WTC11 (cell line): ENCODE data around the gene RPS6KA2. TPM values are rescaled to one million over a fixed set of nuclear protein-coding genes. Genes with fewer than 3 reads are reported as not detected.

ENCODE experiments used
- ATAC-seq: fragments of 200-7000 bp; cut with Tn5 transposase; 2 replicates; pipeline ENCODE4 v1.10.0; 2021; ENCODE audit warnings: mild to moderate bottlenecking, moderate library complexity
- CTCF ChIA-PET: fragments of 300-600 bp; sonication (Branson Sonifier 250); formaldehyde crosslinking; loops from one replicate; lab custom pipeline; 2021; ENCODE audit warnings: antibody characterized with exemption; lab: Charles Lee
- POLR2A ChIA-PET: fragments of 350-600 bp; sonication (Branson Sonifier 250); formaldehyde crosslinking; loops from one replicate; lab custom pipeline; 2021; ENCODE audit warnings: antibody characterized with exemption; lab: Charles Lee
- DNase-seq: peaks from one replicate; pipeline ENCODE4 v3.0.0; 2021; ENCODE audit warnings: low spot score
- H3K27ac Mint-ChIP-seq: 2 replicates; pipeline ENCODE4 v1.8.0; 2021; ENCODE audit warnings: mixed read lengths
- H3K27me3 Mint-ChIP-seq: 2 replicates; pipeline ENCODE4 v1.8.0; 2021; ENCODE audit warnings: low read depth, mild to moderate bottlenecking, moderate library complexity, mixed read lengths
- H3K36me3 Mint-ChIP-seq: 2 replicates; pipeline ENCODE4 v1.8.0; 2021; ENCODE audit warnings: mixed read lengths
- H3K4me1 Mint-ChIP-seq: 2 replicates; pipeline ENCODE4 v1.8.0; 2022; ENCODE audit warnings: mixed read lengths
- H3K4me3 Mint-ChIP-seq: 2 replicates; pipeline ENCODE4 v1.8.0; 2021; ENCODE audit warnings: mild to moderate bottlenecking, moderate library complexity, mixed read lengths
- H3K9me3 Mint-ChIP-seq: 2 replicates; pipeline ENCODE4 v1.8.0; 2021; ENCODE audit warnings: mixed read lengths
- CBFB ChIP-seq: sonication (generic); formaldehyde crosslinking; IDR thresholded peaks from 2 replicates; pipeline ENCODE4 v1.8.1; 2022; ENCODE audit warnings: mild to moderate bottlenecking, low read depth, missing genetic modification reagents
- CDX4 ChIP-seq: fragments of 250-450 bp; sonication (Bioruptor Pico); IDR thresholded peaks from 2 replicates; pipeline ENCODE4 v1.9.0; 2021; ENCODE audit warnings: moderate library complexity, mild to moderate bottlenecking, inconsistent platforms, borderline replicate concordance
- CREB1 ChIP-seq: sonication (generic); formaldehyde crosslinking; IDR thresholded peaks from 2 replicates; pipeline ENCODE4 v1.8.0; 2023; ENCODE audit warnings: mild to moderate bottlenecking, missing genetic modification reagents
- CREM ChIP-seq: sonication (generic); formaldehyde crosslinking; IDR thresholded peaks from 2 replicates; pipeline ENCODE4 v1.8.1; 2022; ENCODE audit warnings: mild to moderate bottlenecking, missing genetic modification reagents, moderate library complexity
- E2F1 ChIP-seq: sonication (generic); formaldehyde crosslinking; IDR thresholded peaks from 2 replicates; pipeline ENCODE4 v1.8.0; 2022; ENCODE audit warnings: mild to moderate bottlenecking, missing genetic modification reagents
- E2F5 ChIP-seq: sonication (generic); formaldehyde crosslinking; IDR thresholded peaks from 2 replicates; pipeline ENCODE4 v1.8.1; 2022; ENCODE audit warnings: mild to moderate bottlenecking, moderate library complexity, missing genetic modification reagents
- ESRRA ChIP-seq: sonication (generic); formaldehyde crosslinking; IDR thresholded peaks from 2 replicates; pipeline ENCODE4 v1.8.1; 2022; ENCODE audit warnings: mild to moderate bottlenecking, missing genetic modification reagents, borderline replicate concordance
- ETV6 ChIP-seq: sonication (generic); formaldehyde crosslinking; IDR thresholded peaks from 2 replicates; pipeline ENCODE4 v1.8.1; 2022; ENCODE audit warnings: mild to moderate bottlenecking, missing genetic modification reagents
- GABPB1 ChIP-seq: sonication (generic); formaldehyde crosslinking; IDR thresholded peaks from 2 replicates; pipeline ENCODE4 v1.8.1; 2023; ENCODE audit warnings: mild to moderate bottlenecking, missing genetic modification reagents
- IRF2 ChIP-seq: sonication (generic); formaldehyde crosslinking; IDR thresholded peaks from 2 replicates; pipeline ENCODE4 v1.8.0; 2022; ENCODE audit warnings: low read depth, missing genetic modification reagents, borderline replicate concordance
- NFE2L1 ChIP-seq: sonication (generic); formaldehyde crosslinking; IDR thresholded peaks from 2 replicates; pipeline ENCODE4 v1.8.1; 2023; ENCODE audit warnings: missing genetic modification reagents
- RORB ChIP-seq: fragments of 250-450 bp; sonication (Bioruptor Pico); IDR thresholded peaks from 2 replicates; pipeline ENCODE4 v1.9.0; 2021; ENCODE audit warnings: mild to moderate bottlenecking
- SMAD3 ChIP-seq: sonication (generic); formaldehyde crosslinking; IDR thresholded peaks from 2 replicates; pipeline ENCODE4 v1.8.0; 2022; ENCODE audit warnings: missing genetic modification reagents, mild to moderate bottlenecking, borderline replicate concordance
- STAT6 ChIP-seq: sonication (generic); formaldehyde crosslinking; conservative IDR thresholded peaks from 2 replicates; pipeline ENCODE4 v1.8.1; 2023; ENCODE audit warnings: mild to moderate bottlenecking, low read depth, missing genetic modification reagents, moderate library complexity
- TCF7 ChIP-seq: sonication (generic); formaldehyde crosslinking; IDR thresholded peaks from 2 replicates; pipeline ENCODE4 v1.8.0; 2022; ENCODE audit warnings: mild to moderate bottlenecking, low read depth, missing genetic modification reagents, moderate library complexity
- TEAD4 ChIP-seq: sonication (generic); formaldehyde crosslinking; IDR thresholded peaks from 2 replicates; pipeline ENCODE4 v1.8.0; 2022; ENCODE audit warnings: mild to moderate bottlenecking, missing genetic modification reagents
- ZNF121 ChIP-seq: sonication (generic); formaldehyde crosslinking; IDR thresholded peaks from 2 replicates; pipeline ENCODE4 v1.8.0; 2023; ENCODE audit warnings: missing genetic modification reagents
- ZNF138 ChIP-seq: sonication (generic); formaldehyde crosslinking; conservative IDR thresholded peaks from 2 replicates; pipeline ENCODE4 v1.8.1; 2022; ENCODE audit warnings: mild to moderate bottlenecking, moderate library complexity, missing genetic modification reagents
- ZNF219 ChIP-seq: sonication (generic); formaldehyde crosslinking; IDR thresholded peaks from 2 replicates; pipeline ENCODE4 v1.8.0; 2023; ENCODE audit warnings: missing genetic modification reagents, mild to moderate bottlenecking, borderline replicate concordance
- ZNF263 ChIP-seq: sonication (generic); formaldehyde crosslinking; IDR thresholded peaks from 2 replicates; pipeline ENCODE4 v1.8.1; 2022; ENCODE audit warnings: low read depth, mild to moderate bottlenecking, moderate library complexity, missing genetic modification reagents
- ZNF396 ChIP-seq: fragments of 250-450 bp; sonication (Bioruptor Pico); IDR thresholded peaks from 2 replicates; pipeline ENCODE4 v1.8.0; 2021; ENCODE audit warnings: mild to moderate bottlenecking, moderate library complexity, borderline replicate concordance
- ZNF416 ChIP-seq: fragments of 250-450 bp; sonication (Bioruptor Pico); IDR thresholded peaks from 2 replicates; pipeline ENCODE4 v1.9.0; 2021; ENCODE audit warnings: mild to moderate bottlenecking, inconsistent platforms
- ZNF425 ChIP-seq: fragments of 250-450 bp; sonication (Bioruptor Pico); conservative IDR thresholded peaks from 2 replicates; pipeline ENCODE4 v1.9.0; 2021; ENCODE audit warnings: mild to moderate bottlenecking
- total RNA-seq: library from RNA; stranded (reverse); gene quantifications from 3 replicates; pipeline ENCODE4 v1.2.3, GENCODE V29; 2021

The RPS6KA2 gene
- total RNA-seq, 1 experiment from 2014 or later: 24.2 TPM

- ChIA-PET CTCF (no interaction called here), POLR2A (no interaction called here)
- H3K4me3 Mint-ChIP-seq: no peak overlapping the region
- peaks cover 30% of the 10 kb centered on the region for H3K36me3 Mint-ChIP-seq
- ATAC-seq (no peak), DNase-seq (no peak)
- no peaks in the 10 kb centered on the region for H3K4me1 Mint-ChIP-seq
- H3K27ac Mint-ChIP-seq: no peak overlapping the region
- peaks cover 17% of the 10 kb centered on the region for H3K9me3 Mint-ChIP-seq
- TF ChIP-seq TEAD4 (CRISPR knock-in tag) (no peak), CDX4 (CRISPR knock-in tag) (no peak), CBFB (CRISPR knock-in tag) (no peak)
- no peaks in the 10 kb centered on the region for H3K27me3 Mint-ChIP-seq
Observed at GRCh38 chr6:166453651-166454050, 173.4 kb downstream of the RPS6KA2 start.

GRCh38 chr6:166450167-166450873 lies 176.7 kb downstream of the RPS6KA2 start:
- H3K4me1 Mint-ChIP-seq: no peaks in the 10 kb centered on the region
- TF ChIP-seq ZNF138 (CRISPR knock-in tag): no peak
- TF ChIP-seq STAT6: no peak
- TF ChIP-seq CREB1 (CRISPR knock-in tag): no peak
- TF ChIP-seq ZNF425 (CRISPR knock-in tag): no peak
- TF ChIP-seq ETV6 (CRISPR knock-in tag): no peak
- no peak for TF ChIP-seq ZNF121
- no peak for TF ChIP-seq ZNF263 (CRISPR knock-in tag)
- no peak for TF ChIP-seq TCF7
- no peak for TF ChIP-seq E2F1 (CRISPR knock-in tag)
- no peak for TF ChIP-seq ZNF219 (CRISPR knock-in tag)
- no peak for TF ChIP-seq NFE2L1 (CRISPR knock-in tag)
- no peak for TF ChIP-seq TEAD4 (CRISPR knock-in tag)
- TF ChIP-seq ZNF416 (CRISPR knock-in tag): no peak
- no peak for TF ChIP-seq RORB (CRISPR knock-in tag)
- peaks cover 11% of the 10 kb centered on the region for H3K9me3 Mint-ChIP-seq
- CTCF ChIA-PET: no interaction called here
- POLR2A ChIA-PET: no interaction called here
- DNase-seq (no peak), ATAC-seq (no peak)
- H3K27me3 Mint-ChIP-seq: no peaks in the 10 kb centered on the region
- no peak overlapping the region for H3K4me3 Mint-ChIP-seq
- no peak overlapping the region for H3K27ac Mint-ChIP-seq
- peaks cover 32% of the 10 kb centered on the region for H3K36me3 Mint-ChIP-seq

- H3K4me3 Mint-ChIP-seq: no peak overlapping the region
- POLR2A ChIA-PET: no interaction called here
- peaks cover 32% of the 10 kb centered on the region for H3K36me3 Mint-ChIP-seq
- ATAC-seq (no peak), DNase-seq (no peak)
- no peaks in the 10 kb centered on the region for H3K27me3 Mint-ChIP-seq
- TF ChIP-seq ZNF396 (no peak), E2F5 (CRISPR knock-in tag) (no peak), IRF2 (CRISPR knock-in tag) (no peak), GABPB1 (CRISPR knock-in tag) (no peak), SMAD3 (no peak), CREB1 (CRISPR knock-in tag) (no peak), ZNF416 (CRISPR knock-in tag) (no peak), ESRRA (no peak), CREM (CRISPR knock-in tag) (no peak)
- peaks cover 11% of the 10 kb centered on the region for H3K9me3 Mint-ChIP-seq
- H3K27ac Mint-ChIP-seq: no peak overlapping the region
- CTCF ChIA-PET: no interaction called here
- no peaks in the 10 kb centered on the region for H3K4me1 Mint-ChIP-seq
Observed at GRCh38 chr6:166449641-166450040, 177.4 kb downstream of the RPS6KA2 start.
